ENCODE measurements around the gene OTULINL. TPM values are rescaled to one million over a fixed set of nuclear protein-coding genes. Genes with fewer than 3 reads are reported as not detected.

Gene OTULINL
- total RNA-seq (2014; rRNA removed): 46.4 and 54.6 TPM in 2 replicates
- percentile 94 among the genes with signal in this experiment for Bru-seq, nascent RNA
- BruChase-seq, experiment 1, labeled RNA remaining after a 6-hour chase: percentile 90 among the genes with signal in this experiment
- BruChase-seq, experiment 2, labeled RNA remaining after a 2-hour chase: percentile 94 among the genes with signal in this experiment
- long read RNA-seq, transcript OTULINL-201 (8 exons, 3,597 nt): major isoform, 250 of 308 reads
- long read RNA-seq, partial matches to known transcripts: 3 of 308 reads
- long read RNA-seq, other reads (novel, unspliced or antisense): 55 of 308 reads

DNA sequence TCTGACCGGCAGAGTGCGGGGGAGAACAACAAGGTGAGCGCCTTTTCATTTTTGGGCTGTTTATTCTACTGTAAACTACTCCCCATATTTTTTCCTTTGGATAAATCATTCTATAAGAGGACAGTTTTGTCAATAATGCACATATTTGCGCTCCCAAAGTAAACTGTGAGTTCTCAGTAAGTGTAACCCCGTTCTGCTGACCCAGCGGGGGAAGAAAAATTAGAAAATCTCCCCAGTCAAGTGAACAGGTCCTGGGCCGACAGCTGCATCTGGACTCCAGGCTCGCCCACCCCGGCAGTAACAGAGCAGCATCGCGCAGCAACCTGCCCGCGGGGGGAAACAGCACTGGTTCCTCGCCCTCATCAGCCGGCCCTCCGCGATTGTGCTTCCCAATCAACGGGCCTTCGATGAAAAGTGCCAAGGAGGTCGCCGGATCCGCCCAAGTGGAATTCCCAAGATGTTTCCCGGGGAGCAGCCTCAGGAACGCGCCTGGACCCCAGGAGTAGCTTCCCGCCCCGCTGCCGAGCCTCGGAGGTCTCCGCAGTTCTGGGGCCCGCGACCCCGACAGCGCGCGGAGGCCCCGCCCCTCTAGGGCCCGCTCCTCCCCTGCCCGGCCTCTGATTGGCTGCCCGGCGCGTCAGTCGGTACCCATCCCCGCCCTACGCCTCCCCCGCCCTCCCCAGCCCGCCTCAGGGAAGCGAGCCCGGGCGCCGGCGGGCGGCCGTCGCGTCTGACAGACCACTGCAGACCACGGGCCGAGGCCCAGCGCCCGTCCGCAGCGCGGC, at the start of gene OTULINL:
TSS of gene OTULINL (plus strand) at position 687 of the 785 bp plus-strand sequence. CDS start 103 bp downstream, outside the sequence.
- Histone ChIP-seq H3K79me2 (ENCODE audit: low read length) (peaks cover 44% of the 10 kb centered on the region), H3K9ac (ENCODE audit: low read length) (peak within 1 kb of the TSS; percentile 95), H3K4me1 (ENCODE audit: insufficient read depth, low read length) (peaks cover 43% of the 10 kb centered on the region), H3K9me3 (ENCODE audit: low read length) (no peaks in the 10 kb centered on the region), H4K20me1 (ENCODE audit: low read length) (peaks cover 35% of the 10 kb centered on the region), H3F3A (ENCODE audit: low read length, unreplicated experiment) (peaks cover 10% of the 10 kb centered on the region), H3K9me2 (replicated peaks; ENCODE audit: low read length) (no peaks in the 10 kb centered on the region), H3K27me3 (ENCODE audit: low read length) (no peaks in the 10 kb centered on the region), H3K4me2 (ENCODE audit: low read length) (peak within 1 kb of the TSS; percentile 84), H3K4me3 (ENCODE audit: low read length) (peak within 1 kb of the TSS; percentile 81), H2AFZ (ENCODE audit: low read length) (peak within 1 kb of the TSS; percentile 57), H3K36me3 (ENCODE audit: low read depth, low read length) (no peaks in the 10 kb centered on the region; the same call in 1 of the 2 replicates), H3K27ac (ENCODE audit: low read length) (peak within 1 kb of the TSS; percentile 97)
- intact Hi-C loops (cut with micrococcal nuclease): loop anchor here (1.0 to 5.0 kb wide), 4 partner anchors 11 to 119 kb away; no protein-coding TSS in a partner anchor
- TF ChIP-seq, protein P1, sequence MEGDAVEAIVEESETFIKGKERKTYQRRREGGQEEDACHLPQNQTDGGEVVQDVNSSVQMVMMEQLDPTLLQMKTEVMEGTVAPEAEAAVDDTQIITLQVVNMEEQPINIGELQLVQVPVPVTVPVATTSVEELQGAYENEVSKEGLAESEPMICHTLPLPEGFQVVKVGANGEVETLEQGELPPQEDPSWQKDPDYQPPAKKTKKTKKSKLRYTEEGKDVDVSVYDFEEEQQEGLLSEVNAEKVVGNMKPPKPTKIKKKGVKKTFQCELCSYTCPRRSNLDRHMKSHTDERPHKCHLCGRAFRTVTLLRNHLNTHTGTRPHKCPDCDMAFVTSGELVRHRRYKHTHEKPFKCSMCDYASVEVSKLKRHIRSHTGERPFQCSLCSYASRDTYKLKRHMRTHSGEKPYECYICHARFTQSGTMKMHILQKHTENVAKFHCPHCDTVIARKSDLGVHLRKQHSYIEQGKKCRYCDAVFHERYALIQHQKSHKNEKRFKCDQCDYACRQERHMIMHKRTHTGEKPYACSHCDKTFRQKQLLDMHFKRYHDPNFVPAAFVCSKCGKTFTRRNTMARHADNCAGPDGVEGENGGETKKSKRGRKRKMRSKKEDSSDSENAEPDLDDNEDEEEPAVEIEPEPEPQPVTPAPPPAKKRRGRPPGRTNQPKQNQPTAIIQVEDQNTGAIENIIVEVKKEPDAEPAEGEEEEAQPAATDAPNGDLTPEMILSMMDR (conservative IDR thresholded peaks at IDR 0.05; ENCODE audit: low read depth, low read length): no peak
- no peak for TF ChIP-seq EZH2phosphoT487 (IDR thresholded peaks at IDR 0.05; ENCODE audit: borderline replicate concordance, low read length)
- no peak for TF ChIP-seq EZH2 (IDR thresholded peaks at IDR 0.05; ENCODE audit: low read length, unreplicated experiment)
- peak; percentile 87 for DNase-seq
- ChIA-PET CTCF (interaction anchor here (0.7 kb wide), 1 partner anchor 11 kb away, joined by 3 read pairs; no protein-coding TSS in a partner anchor), POLR2A (ENCODE audit: unreplicated experiment) (no interaction called here)
- TSS peak; percentile 84 for BruUV-seq (replicated peaks)
- ATAC-seq: peak; percentile 87

DNA sequence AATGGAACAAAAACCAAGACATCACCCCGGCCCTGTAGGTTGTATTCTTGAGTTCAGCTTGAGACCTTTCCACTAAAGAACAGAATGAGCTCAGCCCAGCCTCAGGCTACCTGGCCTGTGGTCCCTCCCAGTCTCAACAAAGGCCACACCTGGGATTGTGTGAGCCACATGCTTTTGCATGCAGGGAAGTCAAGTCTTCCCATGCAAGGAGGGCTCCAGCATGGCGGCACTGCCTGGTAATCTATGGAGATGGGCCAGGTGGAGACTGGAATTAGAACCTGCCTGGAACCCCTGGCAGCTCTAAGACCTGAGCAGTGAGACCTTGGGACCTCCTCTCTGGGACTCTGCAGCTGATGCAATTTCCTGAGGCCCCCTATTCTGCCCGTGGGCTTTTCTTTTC, 49.4 kb upstream of the OTULINL start:
- H3K9me3 ChIP-seq (ENCODE audit: low read length): no peaks in the 10 kb centered on the region
- H3K9me2 ChIP-seq (replicated peaks; ENCODE audit: low read length): no peaks in the 10 kb centered on the region
- H4K20me1 ChIP-seq (ENCODE audit: low read length): no peaks in the 10 kb centered on the region
- no peak overlapping the region for H2AFZ ChIP-seq (ENCODE audit: low read length)
- intact Hi-C loops (cut with micrococcal nuclease): no loop called here
- ATAC-seq: no peak
- no peak overlapping the region for H3K9ac ChIP-seq (ENCODE audit: low read length)
- no TSS peak for BruUV-seq (replicated peaks)
- H3K36me3 ChIP-seq (ENCODE audit: low read depth, low read length): no peaks in the 10 kb centered on the region
- no peak for DNase-seq
- H3K79me2 ChIP-seq (ENCODE audit: low read length): no peaks in the 10 kb centered on the region
- no peak overlapping the region for H3K27ac ChIP-seq (ENCODE audit: low read length)
- POLR2A ChIA-PET (ENCODE audit: unreplicated experiment): interaction anchor here (0.6 kb wide), 1 partner anchor 978 kb away, joined by 5 read pairs; no protein-coding TSS in a partner anchor
- H3K4me1 ChIP-seq (ENCODE audit: insufficient read depth, low read length): no peaks in the 10 kb centered on the region
- no peak for TF ChIP-seq EZH2 (IDR thresholded peaks at IDR 0.05; ENCODE audit: low read length, unreplicated experiment)
- TF ChIP-seq EZH2phosphoT487 (IDR thresholded peaks at IDR 0.05; ENCODE audit: borderline replicate concordance, low read length): no peak
- TF ChIP-seq, protein P1 (conservative IDR thresholded peaks at IDR 0.05; ENCODE audit: low read depth, low read length): no peak
- H3K4me3 ChIP-seq (ENCODE audit: low read length): no peak overlapping the region
- H3F3A ChIP-seq (ENCODE audit: low read length, unreplicated experiment): no peaks in the 10 kb centered on the region
- CTCF ChIA-PET: no interaction called here
- no peaks in the 10 kb centered on the region for H3K27me3 ChIP-seq (ENCODE audit: low read length)
- H3K4me2 ChIP-seq (ENCODE audit: low read length): no peak overlapping the region
